ENCODE results near the gene TRAPPC14.

- TF ChIP-seq CTCF (IDR thresholded peaks at IDR 0.05) = no peak
- TF ChIP-seq POLR2A (IDR thresholded peaks at IDR 0.05) = no peak
Measured at GRCh38 chr7:100166970-100167911, 8.7 kb upstream of the TRAPPC14 start.
